GM21717 (cell line): ENCODE results near the gene TET3.
"Not testable (repeated sequence)": the region's sequence is repeated elsewhere in the genome, so short reads cannot be mapped to it uniquely, and the experiment has no call there.

Source experiments
- ATAC-seq: cut with Tn5 transposase; IDR thresholded peaks from one replicate; pipeline ENCODE4 v1.9.1; 2021; ENCODE audit warnings: mild to moderate bottlenecking, moderate library complexity; ENCODE audit not compliant: unreplicated experiment

TET3 gene

DNA sequence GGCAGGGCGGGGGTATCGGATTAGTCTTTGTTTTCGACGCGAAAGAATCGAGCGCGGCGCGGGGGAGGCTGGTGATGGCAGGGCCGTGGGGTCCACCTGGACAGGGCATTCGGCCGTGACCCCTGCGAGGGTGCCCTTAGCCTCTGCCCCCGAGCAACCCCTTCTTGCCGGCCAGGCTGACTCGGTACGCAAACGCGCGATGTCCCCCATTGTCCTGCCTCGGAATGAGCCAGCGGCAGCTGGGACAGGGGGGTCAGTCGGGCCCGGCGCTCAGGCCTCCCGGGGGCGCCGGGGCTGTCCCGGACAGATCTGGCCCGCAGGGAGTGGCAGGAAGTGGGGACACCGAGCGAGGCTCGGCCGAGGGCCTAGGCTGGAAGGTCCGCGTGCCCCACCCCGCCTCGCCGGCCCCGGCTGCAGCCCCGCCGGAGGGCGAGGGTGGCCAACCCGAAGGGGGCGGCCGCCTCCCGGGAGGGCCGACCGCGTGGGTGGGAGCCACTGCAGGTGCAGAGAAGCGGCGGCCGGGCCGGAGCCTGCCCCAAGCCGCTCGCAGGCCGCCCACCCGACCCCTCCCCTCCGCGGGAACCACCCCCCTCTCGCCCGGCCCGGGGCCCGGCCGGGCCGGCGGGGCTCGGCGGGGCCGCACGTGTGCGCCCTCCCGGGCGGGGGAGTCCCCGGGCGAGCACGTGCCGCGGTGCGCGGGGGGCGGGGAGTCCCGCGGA, at the start of gene TET3:
Gene TET3 (plus strand): TSS at position 708 of the 719 bp plus-strand sequence. CDS start 1,494 bp downstream, outside the sequence.
- no peak for ATAC-seq

DNA sequence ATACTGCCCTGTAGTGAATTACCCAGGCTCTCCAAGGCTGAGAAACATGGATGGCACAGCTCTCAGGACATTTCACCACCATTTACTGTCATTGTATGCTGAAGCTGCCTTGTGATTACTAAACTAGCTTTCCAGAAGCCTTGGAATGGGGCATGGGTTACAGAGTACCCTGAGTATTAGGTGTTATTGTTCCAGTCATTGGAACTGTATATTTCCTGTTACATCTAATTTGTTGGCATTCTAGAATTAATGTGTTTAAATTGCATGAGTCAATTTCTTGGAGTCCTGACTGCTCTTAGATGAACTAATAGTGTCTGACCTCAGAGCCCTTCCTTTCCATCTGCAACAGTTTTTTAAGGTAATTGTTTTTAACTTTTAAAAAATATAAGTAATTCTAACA, 49.1 kb upstream of the TET3 start:
- no peak for ATAC-seq

DNA sequence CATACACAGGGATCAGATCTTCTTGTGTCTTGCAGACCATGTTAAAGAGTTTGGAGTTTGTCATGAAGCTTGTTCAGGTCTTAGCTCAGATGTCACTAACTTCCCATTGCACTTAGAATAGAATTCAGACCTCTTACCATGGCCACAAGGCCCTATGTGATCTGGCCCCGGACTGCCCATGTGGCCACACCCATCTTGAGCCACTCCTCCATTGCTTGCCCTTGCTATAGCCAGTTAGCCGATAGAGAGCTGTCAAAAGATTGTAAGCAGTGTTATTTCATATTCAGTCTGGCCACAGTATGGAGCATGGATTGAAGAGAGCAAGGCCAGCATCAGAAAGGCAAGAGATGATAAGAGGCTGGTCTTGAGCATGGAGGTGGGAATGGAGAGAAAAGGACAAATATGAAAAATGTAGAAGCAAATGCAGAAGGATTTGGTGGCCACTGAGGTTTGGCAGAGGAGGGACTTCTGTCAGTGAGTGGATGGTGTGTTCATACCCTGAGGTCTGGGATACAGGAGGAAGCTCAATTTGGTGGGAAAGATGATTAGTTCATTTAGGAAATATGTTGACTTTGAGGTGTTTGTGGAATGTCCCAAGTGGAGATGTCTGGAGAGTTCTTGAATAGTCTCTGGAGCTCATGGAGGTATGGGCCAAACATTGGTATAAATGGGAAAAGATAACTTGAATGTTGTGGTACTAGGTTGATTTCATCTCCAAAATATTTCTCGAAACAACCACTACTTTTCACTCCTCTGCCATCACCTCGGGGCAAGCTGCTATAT, 47.4 kb upstream of the TET3 start:
- no peak for ATAC-seq

DNA sequence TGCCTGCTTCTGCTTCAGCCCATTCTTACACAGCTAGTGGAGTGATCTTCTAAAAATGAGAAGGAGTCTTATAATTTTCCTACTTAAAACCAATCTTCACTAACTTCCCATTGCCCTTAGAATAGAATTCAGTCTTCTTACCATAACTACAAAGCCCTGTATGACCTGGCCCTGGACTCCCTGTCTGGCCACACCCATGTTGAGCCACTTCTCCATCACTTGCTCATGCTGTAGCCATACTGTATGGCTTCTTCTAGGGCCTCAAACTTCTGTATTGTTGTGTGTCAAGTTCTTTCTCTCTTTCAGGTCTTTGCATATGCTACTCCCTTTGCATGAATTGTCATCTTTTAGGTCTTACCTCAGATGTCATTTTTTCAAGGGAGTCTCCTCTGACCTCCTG, 46.8 kb upstream of the TET3 start:
- ATAC-seq: no peak

DNA sequence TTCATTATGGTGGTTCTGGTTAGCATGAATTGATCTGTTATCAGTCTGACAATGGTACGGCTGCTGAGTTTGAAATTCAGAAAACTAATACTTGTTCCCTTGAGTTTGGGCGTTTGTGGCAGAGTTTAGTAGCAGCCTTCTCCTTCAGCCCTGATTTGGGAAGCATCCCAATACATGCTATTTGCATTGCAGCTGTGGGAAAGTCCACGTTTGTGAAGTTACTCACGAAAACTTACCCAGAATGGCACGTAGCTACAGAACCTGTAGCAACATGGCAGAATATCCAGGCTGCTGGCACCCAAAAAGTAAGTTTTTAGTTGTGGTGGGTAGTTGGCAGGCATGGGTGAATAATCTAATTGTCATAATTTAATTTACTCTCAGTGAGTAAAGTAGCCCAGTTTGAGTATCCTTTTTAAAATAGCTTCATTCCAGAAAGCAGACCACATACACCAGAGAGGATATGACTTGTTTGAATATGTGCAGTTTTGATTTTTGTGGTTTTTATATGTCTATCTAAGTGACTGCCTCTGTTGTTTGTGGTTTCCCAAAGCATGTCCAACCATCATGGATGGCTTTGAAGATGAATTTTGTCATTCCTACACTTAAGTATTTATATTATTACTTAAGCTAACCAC, 45.9 kb upstream of the TET3 start:
- no peak for ATAC-seq

DNA sequence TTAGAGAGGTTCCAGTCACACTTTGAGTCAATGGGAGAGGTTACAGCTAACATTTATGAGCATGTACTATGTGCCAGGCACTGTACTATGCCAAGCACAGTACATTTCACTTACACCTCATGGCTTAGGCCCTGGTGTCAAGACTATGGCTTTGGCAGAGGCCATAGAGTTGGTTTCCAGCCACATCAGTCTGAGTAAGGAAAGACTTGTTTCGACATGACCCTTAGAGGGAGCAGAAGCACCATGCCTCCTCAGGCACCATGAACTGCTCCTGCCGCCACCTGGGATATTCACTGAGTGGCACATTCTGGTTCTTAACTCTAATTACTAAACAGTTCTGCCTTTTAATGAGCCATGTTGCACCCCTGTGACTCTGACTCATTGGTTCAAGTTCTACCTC, 45.3 kb upstream of the TET3 start:
- ATAC-seq: no peak

DNA sequence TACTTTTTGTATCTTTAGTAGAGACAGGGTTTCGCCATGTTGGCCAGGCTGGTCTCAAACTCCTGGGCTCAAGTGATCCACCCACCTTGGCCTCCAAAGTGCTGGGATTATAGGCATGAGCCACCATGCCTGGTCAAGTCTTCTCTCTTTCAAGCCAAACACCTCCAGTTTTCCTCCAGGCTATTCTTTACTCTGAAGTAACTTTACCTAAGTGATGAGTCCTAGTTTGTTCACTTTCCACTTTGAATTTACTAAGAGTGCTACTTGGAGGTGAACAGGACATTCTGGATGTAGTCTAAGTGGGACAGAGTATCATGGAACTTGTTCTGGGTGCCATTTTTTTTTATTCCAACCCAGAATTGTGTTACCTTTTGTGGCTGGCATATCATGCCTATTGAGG, 44.6 kb upstream of the TET3 start:
- ATAC-seq: not testable (repeated sequence)

DNA sequence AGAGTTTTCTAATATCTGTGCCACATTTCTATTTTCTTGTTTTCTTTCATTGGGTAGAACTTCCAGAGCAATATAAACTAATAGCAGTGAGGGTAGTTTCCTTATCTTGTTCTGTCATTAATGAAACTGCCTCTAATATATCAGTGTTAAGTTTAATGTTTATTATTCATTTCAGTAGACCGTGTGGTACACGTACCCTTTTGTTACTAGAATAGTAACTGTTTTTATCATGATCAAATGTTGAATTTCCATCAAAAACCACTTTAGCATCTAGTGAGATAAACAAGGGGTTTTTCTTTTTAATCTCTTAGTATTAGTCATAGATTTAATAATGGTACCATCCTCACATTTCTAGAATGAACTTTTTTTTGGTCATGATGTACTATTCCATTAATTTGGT, 42.0 kb upstream of the TET3 start:
- no peak for ATAC-seq

DNA sequence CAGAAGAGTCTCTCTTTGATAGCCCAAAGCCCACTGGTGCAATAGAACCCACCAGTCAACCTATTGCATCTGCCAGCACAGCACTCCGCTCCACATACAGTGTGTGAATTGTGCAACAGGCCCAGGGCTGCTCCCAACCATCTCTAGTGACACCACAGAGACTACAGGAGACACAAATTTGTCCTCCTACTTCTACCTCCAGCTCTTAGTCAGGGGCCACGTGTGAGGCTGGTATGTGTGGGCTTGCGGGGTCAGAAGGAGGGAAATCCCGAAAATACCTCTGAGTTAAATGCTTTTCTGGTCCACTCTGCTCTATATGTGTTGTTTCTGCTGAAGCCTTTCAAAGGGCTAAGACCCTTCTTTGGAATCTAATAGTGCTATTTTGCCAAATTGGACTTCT, 40.0 kb upstream of the TET3 start:
- ATAC-seq: no peak

DNA sequence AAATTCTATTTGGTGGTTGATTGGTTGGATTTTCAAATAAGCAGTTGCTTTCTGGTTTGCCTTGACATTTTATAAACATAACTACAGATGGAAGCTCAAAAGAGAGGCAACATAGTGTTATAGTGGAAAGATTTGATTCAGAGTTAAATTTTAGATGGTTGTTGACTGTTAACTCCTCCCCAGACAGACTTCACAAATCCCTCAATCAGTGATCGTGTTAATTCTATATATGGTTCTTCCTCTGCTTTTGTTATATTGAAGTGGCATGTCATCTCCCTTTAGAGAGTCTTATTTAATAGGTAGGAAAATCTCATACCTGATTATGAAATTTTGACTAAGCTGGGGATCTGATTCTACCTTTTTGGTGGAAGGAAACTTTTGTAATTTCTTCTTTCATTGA, 38.5 kb upstream of the TET3 start:
- no peak for ATAC-seq

DNA sequence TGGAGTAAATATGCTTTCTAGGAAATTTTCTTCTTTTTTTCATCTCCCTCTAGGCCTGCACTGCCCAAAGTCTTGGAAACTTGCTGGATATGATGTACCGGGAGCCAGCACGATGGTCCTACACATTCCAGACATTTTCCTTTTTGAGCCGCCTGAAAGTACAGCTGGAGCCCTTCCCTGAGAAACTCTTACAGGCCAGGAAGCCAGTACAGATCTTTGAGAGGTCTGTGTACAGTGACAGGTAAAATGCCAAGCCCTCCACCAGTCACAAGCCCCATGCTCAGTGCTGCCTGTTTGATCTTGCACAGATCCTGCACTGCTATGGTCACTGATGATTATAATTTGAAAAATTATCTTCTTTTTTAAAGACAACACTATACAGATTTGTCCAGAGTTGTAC, 38.0 kb upstream of the TET3 start:
- no peak for ATAC-seq

DNA sequence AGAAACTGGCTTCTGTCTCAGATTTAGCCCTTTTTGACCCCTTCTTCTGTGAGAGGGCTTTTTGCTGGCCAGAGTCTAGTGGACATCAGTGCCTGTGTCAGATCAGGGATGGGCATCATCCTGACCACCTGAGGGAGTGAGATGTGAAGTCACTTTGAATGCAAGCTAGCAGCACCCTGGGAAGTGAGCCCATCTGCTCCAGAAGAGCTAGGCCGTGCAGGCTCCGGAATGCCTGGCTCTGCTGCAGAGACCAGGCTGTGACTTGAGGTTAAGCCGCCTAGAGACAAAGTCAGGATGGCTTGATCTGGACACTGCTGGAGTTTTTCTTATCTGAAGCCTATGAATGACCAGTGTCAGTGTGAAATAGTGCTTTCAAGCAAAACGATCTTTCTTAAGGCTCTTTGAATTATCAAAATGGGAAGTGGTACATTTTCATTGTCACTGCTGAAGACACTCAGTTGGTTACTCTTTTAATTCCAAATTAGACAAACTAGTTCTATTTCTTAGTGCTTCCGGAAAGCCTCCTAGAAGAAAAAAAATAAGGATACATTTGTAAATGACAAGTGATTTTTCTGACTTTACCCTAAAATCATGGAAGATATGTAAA, 37.2 kb upstream of the TET3 start:
- no peak for ATAC-seq

DNA sequence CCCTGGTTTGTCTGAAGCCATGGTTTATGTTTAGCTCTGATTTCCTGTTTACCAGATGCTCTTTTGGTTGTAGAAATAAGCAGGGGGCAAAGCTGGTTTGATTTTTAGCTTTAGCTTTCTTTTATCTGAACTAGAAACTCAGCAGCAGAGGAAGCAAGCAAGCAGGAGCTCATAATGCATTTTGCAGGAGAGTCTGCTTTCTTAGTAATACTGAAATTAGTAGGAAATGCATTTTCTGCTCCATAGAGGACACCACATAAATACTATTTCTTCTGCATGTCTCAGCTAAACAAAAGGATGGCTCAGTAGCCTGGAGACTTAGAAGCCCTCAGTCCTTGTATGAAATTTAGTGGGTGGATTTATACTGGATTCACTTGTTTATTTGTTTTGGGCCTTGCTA, 34.9 kb upstream of the TET3 start:
- no peak for ATAC-seq

DNA sequence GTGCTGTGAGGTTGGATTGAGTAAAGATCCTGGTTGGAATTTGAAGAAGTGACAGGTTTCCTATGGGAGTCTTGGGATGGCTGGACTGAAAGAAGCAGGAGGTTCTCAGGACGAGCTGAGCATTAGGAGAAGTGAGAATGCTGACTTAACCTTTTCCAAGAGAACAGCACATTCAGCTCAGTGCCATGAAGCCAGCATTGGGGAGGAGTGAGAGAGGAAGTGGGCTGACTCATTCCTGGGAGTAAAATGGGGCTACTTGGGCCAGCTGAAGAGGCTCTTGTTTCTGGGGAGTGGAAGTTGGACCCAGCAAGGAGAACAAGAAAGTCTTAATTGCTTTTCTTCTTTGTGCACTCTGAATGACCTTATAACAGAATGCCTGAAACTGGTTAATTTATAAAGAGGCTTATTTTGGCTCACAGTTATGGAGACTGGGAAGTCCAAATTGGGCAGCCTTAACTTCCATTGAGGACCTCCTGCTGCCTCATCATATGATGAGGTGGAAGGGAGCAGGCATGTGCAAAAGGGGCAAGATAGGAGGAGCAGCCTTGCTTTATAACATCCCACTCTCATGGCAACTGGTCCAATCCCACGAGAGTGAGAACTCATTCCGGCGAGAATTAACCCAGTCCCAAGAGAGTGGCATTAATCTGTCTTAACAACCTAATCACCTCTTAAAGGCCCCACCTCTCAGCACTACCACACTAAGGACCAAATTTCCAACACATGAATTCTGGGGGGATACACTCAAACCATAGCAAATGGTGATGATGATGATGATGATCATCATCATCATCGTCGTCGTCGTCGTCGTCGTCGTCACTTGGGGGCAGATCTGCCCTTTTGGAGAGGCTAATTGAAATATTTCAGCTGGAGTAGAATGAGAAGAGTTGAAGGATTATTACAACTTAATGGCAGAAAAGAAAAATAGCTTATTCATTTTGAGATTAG, 31.9 kb upstream of the TET3 start:
- ATAC-seq: no peak

DNA sequence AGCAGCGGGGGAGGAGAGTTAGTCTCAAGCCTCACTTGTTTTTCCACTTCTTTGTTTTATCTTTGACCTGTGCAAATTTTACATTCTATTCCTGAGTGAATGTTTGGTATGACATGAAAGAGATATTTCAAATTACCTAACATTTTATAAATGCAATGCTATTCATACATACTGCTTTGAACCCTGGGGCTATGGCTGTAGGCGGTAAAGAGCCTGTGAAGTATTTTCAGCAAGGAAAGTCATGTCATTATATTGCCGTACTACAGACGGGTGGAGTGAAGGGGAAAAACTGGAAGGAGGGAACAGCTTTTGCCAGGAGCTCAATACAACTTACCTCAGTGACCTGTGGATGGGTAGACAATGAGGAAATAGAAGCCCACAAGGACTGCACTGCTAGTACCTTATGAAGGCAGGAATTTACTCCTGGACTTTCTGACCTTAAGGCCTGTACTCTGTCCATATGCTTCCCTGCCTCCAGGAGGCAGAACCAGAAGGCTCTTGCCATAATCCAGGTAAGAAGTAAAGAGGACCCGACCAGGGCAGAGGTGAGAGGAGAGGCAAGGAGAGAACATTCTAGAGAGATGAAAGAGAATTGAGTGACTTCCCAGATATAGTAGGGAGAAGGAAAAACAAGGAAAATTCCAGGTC, 28.4 kb upstream of the TET3 start:
- no peak for ATAC-seq

DNA sequence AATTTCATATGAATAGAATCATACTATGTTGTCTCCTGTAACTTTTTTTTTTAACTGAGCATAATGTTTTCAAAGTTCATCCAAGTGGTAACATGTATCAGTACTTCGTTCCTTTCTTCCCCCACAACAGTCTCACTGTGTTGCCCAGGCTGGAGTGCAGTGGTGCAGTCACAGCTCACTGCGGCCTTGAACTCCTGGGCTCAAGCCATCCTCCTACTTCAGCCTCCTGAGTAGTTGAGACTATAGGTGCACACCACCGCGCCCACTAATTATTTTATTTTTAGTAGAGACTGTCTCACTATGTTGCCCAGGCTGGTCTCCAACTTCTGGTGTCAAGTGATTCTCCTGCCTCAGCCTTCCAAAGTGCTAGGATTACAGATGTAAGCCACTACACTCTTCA, 23.4 kb upstream of the TET3 start:
- no peak for ATAC-seq

DNA sequence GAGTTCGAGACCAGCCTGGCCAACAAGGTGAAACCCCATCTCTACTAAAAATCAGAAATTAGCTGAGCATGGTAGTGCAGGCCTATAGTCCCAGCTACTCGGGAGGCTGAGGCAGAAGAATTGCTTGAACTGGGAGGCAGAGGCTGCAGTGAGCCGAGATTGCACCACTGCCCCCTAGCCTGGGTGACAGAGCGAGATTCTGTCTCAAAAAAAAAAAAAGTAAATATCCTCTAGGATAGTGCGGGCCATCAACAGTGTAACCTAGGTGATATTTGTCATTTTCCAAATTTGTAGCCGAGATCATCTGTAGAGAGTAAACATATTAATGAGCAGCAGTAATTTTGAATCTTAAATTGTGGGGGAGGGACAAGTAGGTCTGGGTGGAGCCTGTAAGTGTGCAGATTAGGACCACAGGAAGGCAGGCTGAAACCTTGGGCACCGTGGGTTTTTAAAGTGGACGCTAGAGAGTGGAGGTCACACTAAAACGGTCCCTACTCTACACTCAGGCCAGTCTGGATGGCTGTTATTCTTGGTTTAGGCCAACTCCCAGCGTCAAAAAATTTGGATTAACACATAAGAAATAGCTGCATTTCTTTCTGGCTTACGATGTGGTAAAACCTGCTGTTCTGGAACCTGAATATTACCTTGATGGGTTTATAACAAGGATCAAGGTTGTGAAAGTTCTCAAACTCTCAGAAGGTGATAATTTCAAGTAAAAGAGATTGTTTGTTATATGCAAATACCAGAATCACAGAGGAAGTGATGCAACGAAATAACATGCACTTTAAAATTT, 22.7 kb upstream of the TET3 start:
- no peak for ATAC-seq

DNA sequence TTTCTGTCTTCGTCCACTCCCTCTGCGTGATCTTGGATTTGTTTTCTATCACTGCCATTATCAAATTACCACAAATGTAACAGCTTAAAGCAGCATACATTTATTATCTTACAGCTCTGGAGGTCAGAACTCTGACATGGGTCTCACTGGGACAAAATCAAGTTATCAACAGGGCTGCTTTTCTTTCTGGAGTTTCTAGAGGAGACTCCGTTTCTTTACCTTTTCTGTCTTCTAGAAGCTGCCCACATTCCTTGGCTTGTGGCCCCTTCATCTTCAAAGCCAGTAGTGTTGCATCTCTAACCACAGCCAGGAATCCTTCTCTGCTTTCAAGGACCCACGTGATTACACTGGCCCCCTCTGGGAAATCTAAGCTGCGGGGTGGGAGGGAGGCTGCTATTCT, 21.9 kb upstream of the TET3 start:
- ATAC-seq: no peak

DNA sequence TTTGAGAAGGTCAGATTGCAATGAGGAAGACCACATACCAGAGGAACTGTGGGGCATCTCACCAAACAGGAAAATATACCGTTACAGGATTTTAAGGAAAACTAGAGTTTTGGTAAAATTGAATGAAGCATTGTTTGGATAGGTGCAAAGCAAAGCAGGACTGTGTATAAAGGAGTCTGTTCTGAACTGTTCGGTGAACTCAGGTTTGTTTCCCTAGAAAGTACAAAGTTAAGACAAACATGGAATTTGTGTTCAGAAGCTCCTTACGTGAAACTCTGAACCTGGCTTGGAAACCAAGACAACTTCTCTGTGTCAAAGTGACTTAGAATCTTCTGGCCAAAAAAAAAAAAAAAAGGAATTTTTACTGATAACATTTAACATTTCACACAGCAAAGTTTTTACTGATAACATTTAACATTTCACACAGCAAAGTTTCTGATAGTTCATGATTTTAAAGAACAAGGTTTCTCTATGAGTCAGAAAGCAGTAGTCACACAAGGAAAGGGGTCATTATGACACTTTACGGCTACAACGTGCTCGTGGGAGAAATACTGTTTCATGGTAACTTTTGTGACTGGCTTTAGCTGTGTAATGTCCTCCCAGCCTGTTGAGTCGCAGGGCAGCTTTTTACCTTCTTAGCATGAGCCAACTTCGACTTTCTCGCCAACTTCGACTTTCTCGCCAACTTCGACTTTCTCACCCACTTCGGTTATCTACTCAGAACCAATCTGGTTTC, 21.2 kb upstream of the TET3 start:
- no peak for ATAC-seq
